ENCODE results near the gene DNAJC27.
"Not testable (repeated sequence)": the region's sequence is repeated elsewhere in the genome, so short reads cannot be mapped to it uniquely, and the experiment has no call there.

Gene DNAJC27

DNA sequence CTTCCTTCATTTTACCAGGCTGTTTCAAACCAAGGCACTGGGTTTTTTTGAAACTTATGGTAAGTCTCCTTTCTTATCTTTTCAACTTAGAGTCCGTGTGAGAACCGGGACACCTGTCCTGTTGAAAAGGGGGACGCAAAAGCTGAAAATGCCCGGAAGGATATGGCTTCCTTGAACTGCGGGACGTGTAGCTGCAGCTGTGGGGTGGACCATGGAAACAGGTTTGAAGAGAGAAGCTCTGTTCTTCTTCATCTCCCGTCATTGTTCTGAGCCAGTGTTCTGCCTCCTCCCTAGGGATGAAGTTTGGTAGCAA, 29.5 kb upstream of the DNAJC27 start:
- no peak for DNase-seq
- H3K36me3 ChIP-seq: no peaks in the 10 kb centered on the region
- no peaks in the 10 kb centered on the region for H3K27me3 ChIP-seq (ENCODE audit: insufficient read depth, low read depth, severe bottlenecking)

DNA sequence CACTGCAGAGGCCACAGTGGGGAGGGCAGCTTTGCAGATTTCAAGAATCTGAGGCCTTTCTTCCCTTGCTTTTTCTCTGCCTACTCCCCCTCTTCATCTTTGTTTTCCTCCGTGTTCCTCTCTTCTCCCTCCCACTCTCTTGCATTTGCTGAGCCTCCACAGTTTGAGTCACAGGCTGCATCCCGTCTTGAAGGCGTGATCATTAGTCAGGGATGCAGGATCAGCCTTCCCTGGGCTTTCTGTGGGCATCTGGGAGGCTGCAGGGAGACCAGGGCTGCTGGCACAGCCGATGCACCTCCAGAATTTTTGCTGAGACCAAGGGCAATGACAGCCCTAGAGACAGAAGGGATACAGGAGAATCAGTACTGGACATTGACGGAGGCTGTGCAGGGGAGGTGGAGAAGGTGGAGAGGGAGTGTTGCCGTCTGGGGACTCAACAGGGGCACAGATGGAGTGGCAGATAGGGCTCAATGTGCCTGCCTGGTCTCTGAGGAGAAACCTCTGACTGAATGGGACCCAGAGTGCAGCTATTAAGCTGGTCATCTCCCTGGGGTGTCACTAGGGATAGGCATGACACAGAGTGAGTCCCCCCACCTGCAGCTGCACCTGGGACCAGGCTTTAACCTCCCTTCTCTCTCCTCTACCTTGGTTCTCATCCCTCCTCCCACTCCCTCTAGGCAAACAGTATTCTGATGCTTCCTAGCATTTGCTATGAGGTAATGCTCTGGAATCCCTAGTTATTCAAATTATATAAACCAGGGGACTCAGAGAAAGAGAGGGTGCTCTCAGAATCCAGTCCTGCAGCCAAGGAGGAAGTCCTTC, 29.0 kb upstream of the DNAJC27 start:
- TF ChIP-seq, protein P1, sequence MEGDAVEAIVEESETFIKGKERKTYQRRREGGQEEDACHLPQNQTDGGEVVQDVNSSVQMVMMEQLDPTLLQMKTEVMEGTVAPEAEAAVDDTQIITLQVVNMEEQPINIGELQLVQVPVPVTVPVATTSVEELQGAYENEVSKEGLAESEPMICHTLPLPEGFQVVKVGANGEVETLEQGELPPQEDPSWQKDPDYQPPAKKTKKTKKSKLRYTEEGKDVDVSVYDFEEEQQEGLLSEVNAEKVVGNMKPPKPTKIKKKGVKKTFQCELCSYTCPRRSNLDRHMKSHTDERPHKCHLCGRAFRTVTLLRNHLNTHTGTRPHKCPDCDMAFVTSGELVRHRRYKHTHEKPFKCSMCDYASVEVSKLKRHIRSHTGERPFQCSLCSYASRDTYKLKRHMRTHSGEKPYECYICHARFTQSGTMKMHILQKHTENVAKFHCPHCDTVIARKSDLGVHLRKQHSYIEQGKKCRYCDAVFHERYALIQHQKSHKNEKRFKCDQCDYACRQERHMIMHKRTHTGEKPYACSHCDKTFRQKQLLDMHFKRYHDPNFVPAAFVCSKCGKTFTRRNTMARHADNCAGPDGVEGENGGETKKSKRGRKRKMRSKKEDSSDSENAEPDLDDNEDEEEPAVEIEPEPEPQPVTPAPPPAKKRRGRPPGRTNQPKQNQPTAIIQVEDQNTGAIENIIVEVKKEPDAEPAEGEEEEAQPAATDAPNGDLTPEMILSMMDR (IDR thresholded peaks at IDR 0.05; ENCODE audit: low read depth, low read length): no peak
- Histone ChIP-seq H3K27ac (no peak overlapping the region), H3K9me3 (ENCODE audit: severe bottlenecking) (peaks cover 5% of the 10 kb centered on the region), H3K4me3 (ENCODE audit: low read depth, low read length) (no peak overlapping the region), H3K27me3 (ENCODE audit: insufficient read depth, low read depth, severe bottlenecking) (no peaks in the 10 kb centered on the region), H3K36me3 (no peaks in the 10 kb centered on the region)
- DNase-seq: no peak

More for the DNA sequence above, 29.5 kb upstream of the DNAJC27 start:
- TF ChIP-seq, protein P1 (IDR thresholded peaks at IDR 0.05; ENCODE audit: low read depth, low read length): no peak
- H3K9me3 ChIP-seq (ENCODE audit: severe bottlenecking): peaks cover 5% of the 10 kb centered on the region
- no peak overlapping the region for H3K27ac ChIP-seq
- H3K4me3 ChIP-seq (ENCODE audit: low read depth, low read length): no peak overlapping the region

DNA sequence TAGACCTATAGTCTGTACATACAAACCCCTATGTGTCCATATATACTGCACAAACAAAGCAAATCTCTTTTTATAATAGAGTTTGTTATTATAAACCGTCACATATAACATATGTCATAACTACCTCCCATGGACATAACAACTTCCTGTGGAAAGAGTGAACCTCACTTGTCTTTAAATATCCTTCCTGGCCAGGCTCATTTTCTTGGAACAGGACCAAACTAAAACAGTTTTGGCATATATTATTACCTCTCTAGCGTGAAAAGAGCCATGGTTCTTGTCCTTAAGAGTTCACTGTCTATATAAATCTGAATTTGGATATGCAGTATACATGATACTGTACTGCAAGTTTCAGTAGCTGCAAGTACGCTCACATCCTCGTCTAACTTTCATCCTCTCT, 28.3 kb upstream of the DNAJC27 start:
- TF ChIP-seq, protein P1 (IDR thresholded peaks at IDR 0.05; ENCODE audit: low read depth, low read length): no peak
- DNase-seq: no peak
- Histone ChIP-seq H3K27me3 (ENCODE audit: insufficient read depth, low read depth, severe bottlenecking) (no peaks in the 10 kb centered on the region), H3K36me3 (no peaks in the 10 kb centered on the region), H3K4me3 (ENCODE audit: low read depth, low read length) (no peak overlapping the region), H3K27ac (no peak overlapping the region), H3K9me3 (ENCODE audit: severe bottlenecking) (peaks cover 5% of the 10 kb centered on the region)

DNA sequence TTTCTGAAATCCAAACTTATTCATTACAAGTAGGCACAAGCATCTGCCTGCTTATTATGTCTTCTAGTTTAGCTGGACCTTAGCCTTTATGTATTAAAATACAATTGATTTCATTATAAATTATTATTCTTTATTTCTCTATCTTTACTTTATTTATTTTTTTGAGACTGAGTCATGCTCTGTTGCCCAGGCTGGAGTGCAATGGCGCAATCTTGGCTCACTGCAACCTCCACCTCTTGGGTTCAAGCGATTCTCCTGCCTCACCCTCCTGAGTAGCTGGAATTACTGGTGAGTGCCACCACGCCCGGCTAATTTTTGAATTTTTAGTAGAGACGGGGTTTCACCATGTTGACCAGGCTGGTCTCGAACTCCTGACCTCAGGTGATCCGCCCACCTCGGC, 27.3 kb upstream of the DNAJC27 start:
- H3K27me3 ChIP-seq (ENCODE audit: insufficient read depth, low read depth, severe bottlenecking); H3K9me3 ChIP-seq (ENCODE audit: severe bottlenecking): not testable (repeated sequence)

DNA sequence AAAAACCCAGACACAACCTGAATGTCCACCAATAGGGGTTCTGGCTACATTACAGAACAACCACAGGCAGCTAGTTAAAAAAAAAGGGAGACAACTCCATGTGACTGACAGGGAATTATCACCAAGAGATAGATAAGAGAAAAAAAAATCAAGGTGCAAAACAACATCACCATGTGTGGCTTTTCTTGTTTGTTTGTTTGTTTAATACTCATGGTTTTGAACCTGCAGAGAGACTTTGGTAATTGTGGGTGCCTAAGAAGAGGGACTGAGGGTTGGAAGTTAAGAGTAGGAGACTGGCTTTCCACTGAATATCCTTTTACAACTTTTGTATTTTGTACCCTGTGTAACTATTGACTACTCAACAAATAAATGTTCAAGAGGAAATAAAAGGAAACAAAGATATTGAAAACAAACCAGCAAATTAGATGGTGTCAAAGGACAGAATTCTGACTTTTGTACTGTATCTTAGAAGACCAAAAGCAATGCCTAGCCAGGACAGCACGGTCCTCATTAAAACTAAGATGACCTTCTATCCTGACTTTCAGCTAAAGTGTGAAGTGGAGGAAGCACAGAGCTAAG, 22.5 kb upstream of the DNAJC27 start:
- no peaks in the 10 kb centered on the region for H3K27me3 ChIP-seq (ENCODE audit: insufficient read depth, low read depth, severe bottlenecking)
- TF ChIP-seq, protein P1 (IDR thresholded peaks at IDR 0.05; ENCODE audit: low read depth, low read length): no peak
- no peak overlapping the region for H3K4me3 ChIP-seq (ENCODE audit: low read depth, low read length)
- no peak for DNase-seq
- H3K36me3 ChIP-seq: no peaks in the 10 kb centered on the region
- H3K9me3 ChIP-seq (ENCODE audit: severe bottlenecking): peaks cover 13% of the 10 kb centered on the region
- no peak overlapping the region for H3K27ac ChIP-seq

More for the DNA sequence above, 27.3 kb upstream of the DNAJC27 start:
- not testable (repeated sequence) for DNase-seq; H3K4me3 ChIP-seq (ENCODE audit: low read depth, low read length); H3K36me3 ChIP-seq; H3K27ac ChIP-seq

DNA sequence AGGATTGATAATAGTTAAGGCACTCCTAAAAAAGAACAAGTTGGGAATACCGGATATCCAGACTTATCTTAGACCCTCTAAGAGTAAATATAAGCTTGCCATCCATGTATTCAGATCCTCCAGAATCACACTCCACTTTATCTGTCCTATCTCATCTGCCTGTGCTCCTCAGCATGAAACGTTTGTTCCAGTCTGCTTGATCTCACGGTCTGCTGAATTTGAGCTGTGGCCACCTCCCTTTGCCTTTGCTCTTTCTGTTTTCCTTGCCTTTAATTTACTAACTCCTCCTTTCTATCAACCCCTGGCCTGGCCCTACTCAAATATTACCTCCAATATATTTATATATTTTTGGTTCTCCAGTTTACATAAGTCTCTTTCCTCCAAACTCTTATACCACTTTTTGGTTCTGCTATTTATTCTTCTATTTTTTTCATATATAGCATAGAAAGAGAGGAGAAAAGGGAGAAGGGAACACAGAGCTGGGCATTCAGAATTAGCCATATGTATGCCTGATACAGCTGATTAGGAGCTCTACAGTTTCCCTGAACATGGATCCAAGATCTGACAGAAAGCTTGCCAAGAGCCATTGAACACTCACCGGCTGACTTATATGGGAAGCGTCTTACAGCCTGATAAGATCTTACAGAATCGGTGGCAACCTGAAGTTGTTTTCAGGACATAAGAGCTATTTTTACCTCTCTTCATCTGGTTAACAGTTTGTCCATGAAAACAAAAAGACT, 21.8 kb upstream of the DNAJC27 start:
- no peak for DNase-seq
- Histone ChIP-seq H3K27me3 (ENCODE audit: insufficient read depth, low read depth, severe bottlenecking) (no peaks in the 10 kb centered on the region), H3K9me3 (ENCODE audit: severe bottlenecking) (peaks cover 13% of the 10 kb centered on the region), H3K27ac (no peak overlapping the region), H3K36me3 (no peaks in the 10 kb centered on the region), H3K4me3 (ENCODE audit: low read depth, low read length) (no peak overlapping the region)
- TF ChIP-seq, protein P1 (IDR thresholded peaks at IDR 0.05; ENCODE audit: low read depth, low read length): no peak

Measured in WERI-Rb-1 (cell line).